HCT116 (cell line): ENCODE results near the gene HDAC5.

ENCODE experiments used
- CEBPB ChIP-seq: IDR thresholded peaks from 2 replicates; pipeline ENCODE4 v1.6.1; 2012; ENCODE audit warnings: low read depth
- EZH2 ChIP-seq: fragments of 200-600 bp; sonication (generic); IDR thresholded peaks from 2 replicates; pipeline ENCODE4 v1.6.1; 2017; ENCODE audit warnings: antibody characterized with exemption, mixed run types
- JUND ChIP-seq: IDR thresholded peaks from 2 replicates; pipeline ENCODE4 v1.6.1; 2012
- POLR2A ChIP-seq: IDR thresholded peaks from 2 replicates; pipeline ENCODE4 v1.7.0; 2011; ENCODE audit warnings: borderline replicate concordance; ENCODE audit not compliant: insufficient read depth, insufficient read length; ENCODE audit errors: extremely low read depth
- RAD21 ChIP-seq: IDR thresholded peaks from 2 replicates; pipeline ENCODE4 v1.6.1; 2012; ENCODE audit warnings: low read depth, mild to moderate bottlenecking
- REST ChIP-seq: IDR thresholded peaks from 2 replicates; pipeline ENCODE4 v1.6.1; 2012; ENCODE audit warnings: low read depth
- TF ChIP-seq, protein P1 (sequence below), 3 experiments: fragments of 200-600 bp in 1 of 3; sonication (generic) in 1 of 3; IDR thresholded peaks in 2 of 3; conservative IDR thresholded peaks in 1 of 3; 2 replicates each; pipeline ENCODE4 v1.5.1; 2012 to 2017; ENCODE audit warnings: low read depth in 2 of 3, low read length in 2 of 3, antibody characterized with exemption in 1 of 3, borderline replicate concordance in 1 of 3, control low read depth in 1 of 3, mild to moderate bottlenecking in 1 of 3, mixed read lengths in 1 of 3, mixed run types in 1 of 3, moderate library complexity in 1 of 3; ENCODE audit not compliant: insufficient read depth in 1 of 3
- TF ChIP-seq, protein P2 (sequence below): IDR thresholded peaks from 2 replicates; pipeline ENCODE4 v1.6.1; 2012

- TF ChIP-seq RAD21 (no peak), POLR2A (no peak), EZH2 (no peak), CEBPB (no peak), JUND (no peak), REST (no peak)
- TF ChIP-seq, protein P1, sequence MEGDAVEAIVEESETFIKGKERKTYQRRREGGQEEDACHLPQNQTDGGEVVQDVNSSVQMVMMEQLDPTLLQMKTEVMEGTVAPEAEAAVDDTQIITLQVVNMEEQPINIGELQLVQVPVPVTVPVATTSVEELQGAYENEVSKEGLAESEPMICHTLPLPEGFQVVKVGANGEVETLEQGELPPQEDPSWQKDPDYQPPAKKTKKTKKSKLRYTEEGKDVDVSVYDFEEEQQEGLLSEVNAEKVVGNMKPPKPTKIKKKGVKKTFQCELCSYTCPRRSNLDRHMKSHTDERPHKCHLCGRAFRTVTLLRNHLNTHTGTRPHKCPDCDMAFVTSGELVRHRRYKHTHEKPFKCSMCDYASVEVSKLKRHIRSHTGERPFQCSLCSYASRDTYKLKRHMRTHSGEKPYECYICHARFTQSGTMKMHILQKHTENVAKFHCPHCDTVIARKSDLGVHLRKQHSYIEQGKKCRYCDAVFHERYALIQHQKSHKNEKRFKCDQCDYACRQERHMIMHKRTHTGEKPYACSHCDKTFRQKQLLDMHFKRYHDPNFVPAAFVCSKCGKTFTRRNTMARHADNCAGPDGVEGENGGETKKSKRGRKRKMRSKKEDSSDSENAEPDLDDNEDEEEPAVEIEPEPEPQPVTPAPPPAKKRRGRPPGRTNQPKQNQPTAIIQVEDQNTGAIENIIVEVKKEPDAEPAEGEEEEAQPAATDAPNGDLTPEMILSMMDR (IDR thresholded peaks at IDR 0.05 in 2 of 3, conservative IDR thresholded peaks at IDR 0.05 in 1 of 3; ENCODE audit: borderline replicate concordance in 1 of 3, insufficient read depth in 1 of 3, low read depth in 2 of 3, low read length in 2 of 3), result no peak
- TF ChIP-seq, protein P2, sequence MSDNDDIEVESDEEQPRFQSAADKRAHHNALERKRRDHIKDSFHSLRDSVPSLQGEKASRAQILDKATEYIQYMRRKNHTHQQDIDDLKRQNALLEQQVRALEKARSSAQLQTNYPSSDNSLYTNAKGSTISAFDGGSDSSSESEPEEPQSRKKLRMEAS, result no peak
These were observed 41.0 kb downstream of the HDAC5 start for GRCh38 chr17:44082256-44082927.
